Stimulated activated CD4-positive, alpha-beta T cell treated with anti-CD3 and anti-CD28 coated beads, Interleukin-15, amount 100 ng/mL, for 48 hours (primary cell): ENCODE results near the gene GALNT2.

Experiments
- DNase-seq, 2 donors: peaks; one replicate each; pipeline ENCODE4 v3.0.0-alpha.2; 2020; ENCODE audit warnings: low read depth in 2 of 2

GALNT2 gene

DNA sequence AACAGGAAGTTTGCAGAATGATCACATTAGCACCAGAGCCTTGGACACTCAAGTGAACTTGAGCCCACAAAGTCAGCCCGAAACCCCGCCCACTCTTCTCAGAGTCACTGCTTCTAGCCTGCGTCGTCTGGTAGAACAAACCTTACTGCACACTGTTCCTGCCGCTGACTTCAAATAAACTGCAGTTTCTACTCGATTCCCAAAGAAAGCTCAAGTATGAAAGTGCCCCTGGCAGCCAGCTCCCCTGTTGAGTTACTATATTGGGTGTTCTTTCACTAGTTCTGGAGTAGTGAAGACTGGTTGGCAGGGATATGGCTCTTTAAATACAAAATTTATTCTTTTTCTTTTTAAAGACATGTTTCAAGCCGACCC is 164.7 kb downstream of the GALNT2 start:
- DNase-seq = no peak

DNA sequence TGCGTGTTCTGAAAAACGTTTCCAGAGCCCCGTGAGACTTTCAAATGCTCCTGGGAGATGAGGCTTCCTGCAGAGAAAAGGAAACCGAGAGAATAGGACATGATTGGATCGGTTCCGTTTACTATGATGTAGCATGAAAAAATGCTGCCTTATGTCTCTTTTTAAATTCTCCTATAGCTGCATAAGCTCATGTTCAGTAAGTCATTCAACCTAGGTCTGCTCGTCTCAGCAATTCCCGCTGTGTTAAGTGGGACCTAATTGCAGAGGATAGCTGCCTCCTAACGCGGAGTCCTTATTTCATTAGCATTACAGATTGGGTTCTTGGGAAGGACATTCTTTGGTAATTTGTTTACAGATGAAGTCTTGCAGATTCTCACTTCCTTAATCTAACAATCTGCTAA is 165.3 kb downstream of the GALNT2 start:
- no peak for DNase-seq

DNA sequence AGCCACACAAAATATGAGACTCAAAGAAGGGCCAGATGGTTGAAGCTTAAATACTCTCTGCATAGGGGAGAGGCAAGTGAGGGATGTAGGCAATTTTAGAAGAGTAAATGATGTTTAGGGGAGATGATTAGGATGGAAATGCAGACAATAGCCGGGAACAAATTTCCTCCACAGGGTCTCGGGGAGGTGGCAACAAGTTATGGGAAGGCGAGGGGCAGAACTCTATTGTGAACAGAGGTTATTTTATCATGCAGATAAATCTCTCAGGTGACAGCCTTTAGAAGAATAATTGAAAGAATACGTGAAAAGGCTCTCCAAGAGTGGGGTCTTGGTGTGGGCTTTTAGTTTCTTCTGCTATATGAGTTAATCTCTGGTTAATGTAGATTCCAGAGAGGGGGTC is 166.7 kb downstream of the GALNT2 start:
- DNase-seq = no peak

DNA sequence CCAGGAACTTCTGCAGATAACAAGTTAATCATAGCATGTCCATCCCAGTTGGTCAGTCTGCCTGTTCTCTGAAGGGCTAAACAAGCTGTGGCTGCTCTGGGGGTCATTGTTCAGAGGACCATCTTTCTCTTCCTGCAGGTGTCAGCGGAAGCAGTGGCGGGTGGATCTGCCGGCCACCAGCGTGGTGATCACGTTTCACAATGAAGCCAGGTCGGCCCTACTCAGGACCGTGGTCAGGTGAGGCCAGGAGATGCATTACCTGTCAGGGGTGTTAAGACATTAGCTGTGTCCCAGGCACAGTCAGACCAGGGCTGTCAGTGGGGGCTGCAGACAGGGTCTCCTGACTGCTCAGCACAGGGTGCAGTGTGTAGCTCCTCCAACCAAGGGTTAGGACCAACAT is 168.8 kb downstream of the GALNT2 start:
- DNase-seq = no peak

DNA sequence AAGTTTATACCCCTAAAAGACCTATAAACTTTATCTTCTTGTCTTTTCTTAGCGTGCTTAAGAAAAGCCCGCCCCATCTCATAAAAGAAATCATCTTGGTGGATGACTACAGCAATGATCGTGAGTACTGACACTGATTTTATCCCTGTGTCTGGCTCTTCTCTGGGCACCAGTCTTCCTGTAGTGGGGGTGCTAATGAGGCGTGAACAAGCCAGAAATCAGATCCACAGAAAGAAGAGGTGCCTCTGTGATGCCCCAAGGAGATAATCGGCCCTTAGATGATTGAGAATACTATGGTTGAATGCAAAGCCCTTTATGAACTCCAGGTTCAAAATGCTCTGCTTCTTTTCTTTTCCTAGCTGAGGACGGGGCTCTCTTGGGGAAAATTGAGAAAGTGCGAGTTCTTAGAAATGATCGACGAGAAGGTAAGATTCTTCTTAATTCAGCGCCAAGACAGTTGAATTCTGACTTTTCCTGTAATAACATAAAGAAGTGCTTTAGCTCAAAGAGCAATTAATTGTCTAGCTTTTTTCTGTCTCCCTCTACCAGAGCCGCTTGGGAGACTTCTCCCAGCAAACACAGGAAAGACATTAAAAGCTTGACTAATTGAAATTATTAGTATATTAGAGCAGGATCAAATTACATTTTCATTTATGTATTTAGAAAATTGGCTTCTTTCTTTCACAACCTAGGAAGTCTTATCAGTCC is 169.4 kb downstream of the GALNT2 start:
- DNase-seq = no peak

DNA sequence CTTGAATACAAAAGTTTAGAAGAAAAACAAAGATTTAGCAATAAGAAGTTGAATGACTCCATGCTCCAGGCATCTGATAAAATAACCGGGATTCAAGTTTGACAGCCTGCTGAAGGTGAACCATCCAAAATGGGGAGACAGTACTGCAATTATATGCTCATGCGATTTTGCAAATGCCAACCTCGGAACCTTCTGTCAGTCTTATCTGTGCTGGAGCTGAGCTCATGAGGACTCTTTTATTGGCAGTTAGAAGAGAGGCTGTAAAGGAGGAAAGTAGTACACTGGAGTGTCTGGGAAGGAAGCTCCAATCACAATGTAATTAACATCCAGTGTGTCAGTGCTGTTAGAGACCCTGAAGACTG is 170.0 kb downstream of the GALNT2 start:
- no peak for DNase-seq

DNA sequence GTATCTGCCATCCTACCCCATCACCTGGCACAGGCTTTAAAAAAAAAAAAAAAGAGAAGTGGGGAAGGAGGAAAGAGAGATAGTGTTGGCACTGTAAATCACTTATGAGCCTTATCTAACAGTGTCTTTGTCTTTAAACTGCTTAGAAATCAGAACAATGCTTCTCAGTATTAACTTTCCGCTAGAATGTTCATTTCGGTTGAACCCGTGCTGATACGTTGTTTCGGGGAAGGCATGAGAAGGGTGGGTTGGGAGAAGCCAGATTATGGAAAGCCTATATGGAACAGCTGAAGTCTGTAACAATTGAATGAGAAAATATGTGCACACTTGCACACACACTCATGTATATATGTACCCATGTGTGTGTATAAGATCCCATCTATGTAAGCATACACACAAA is 170.8 kb downstream of the GALNT2 start:
- DNase-seq = no peak

DNA sequence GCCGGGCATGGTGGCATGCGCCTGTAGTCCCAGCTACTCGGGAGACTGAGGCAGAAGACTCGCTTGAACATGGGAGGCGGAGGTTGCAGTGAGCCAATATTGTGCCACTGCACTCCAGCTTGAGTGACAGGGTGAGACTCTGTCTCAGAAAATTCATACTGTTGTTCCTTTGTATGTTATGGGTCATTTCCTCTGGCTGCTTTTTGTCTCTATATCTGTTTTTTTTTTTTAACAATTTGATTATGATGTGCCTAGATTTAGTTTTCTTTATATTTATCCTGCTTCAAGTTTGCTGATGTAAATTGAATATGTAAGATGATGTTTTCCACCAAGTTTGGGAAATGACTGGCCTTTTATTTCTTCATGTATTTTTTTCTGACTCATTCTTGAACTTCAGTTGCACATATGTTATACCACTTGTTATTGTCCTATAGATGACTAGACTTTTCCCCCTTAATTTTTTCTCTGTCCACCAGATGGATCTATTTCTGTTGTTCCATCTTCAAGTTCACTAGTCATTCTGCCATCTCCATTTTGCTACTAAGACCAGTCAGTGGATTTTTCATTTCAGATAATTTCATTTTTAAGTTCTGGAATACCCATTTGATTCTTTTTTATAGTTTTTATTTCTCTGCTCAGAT is 173.5 kb downstream of the GALNT2 start:
- no peak for DNase-seq

DNA sequence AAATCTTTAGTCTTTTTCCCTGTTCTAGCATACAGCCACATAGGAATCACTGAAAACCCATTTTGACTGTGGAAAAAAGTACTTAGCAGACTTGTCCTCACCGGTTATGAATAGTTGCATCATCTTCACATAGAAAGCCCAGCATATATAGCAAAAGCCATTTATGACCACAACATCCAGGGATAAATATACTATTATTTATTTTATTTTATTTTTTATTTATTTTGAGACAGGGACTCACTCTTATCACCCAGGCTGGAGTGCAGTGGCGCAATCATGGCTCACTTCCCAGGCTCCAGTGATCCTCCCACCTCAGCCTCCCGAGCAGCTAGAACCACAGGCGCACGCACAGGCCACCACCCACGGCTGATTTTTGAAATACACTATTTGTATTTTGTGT is 175.3 kb downstream of the GALNT2 start:
- no peak for DNase-seq

DNA sequence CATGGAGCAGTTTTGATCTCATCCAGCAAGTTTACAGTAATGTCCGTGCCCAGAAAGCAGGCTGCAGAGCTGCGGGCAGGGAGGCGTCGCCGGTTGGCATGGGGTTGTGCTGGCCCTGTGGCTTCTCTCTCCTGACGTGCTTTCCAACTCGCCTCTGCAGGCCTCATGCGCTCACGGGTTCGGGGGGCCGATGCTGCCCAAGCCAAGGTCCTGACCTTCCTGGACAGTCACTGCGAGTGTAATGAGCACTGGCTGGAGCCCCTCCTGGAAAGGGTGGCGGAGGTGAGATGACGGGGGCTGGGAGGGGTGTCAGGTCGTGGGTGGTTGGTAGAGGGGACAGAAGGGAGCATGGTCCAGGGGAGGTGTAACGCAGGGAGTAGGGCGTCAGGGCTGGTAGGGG is 176.1 kb downstream of the GALNT2 start:
- DNase-seq = no peak

DNA sequence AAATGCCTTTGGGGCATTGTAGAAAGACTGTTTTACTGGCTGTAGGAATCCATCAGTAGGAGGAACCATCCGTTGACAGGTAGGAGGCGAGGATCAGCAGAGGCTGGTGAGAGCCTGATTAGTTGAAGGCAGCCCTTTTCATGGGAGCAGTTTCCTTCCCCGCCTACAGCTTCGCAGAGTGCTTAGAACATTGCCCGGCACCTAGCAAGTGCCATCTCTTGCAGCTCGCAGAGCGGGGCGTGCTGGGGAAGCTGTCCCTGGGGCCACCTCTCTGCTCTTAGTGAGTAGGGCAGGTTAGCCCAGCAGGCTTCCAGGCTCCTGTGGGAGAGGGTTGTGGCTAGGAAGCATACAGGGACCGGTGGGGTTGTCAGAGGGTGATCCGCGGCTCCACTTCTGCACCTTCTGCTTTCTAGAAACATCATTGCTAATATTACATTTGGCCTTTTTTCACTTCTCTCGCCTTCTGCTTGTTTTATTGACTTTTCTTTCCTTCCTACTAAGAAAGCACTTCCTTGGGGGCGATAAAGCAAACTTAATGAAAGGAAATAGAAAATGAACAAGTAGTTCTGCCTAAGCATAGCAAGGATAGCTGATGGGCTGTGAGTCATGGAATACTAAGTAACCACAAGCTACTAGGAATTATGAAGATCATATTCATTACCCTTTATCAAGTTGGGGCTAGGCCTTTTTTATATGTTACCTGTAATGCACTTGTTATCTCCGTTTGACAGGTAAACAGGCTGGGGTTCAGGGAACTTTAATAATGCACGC is 176.7 kb downstream of the GALNT2 start:
- no peak for DNase-seq

DNA sequence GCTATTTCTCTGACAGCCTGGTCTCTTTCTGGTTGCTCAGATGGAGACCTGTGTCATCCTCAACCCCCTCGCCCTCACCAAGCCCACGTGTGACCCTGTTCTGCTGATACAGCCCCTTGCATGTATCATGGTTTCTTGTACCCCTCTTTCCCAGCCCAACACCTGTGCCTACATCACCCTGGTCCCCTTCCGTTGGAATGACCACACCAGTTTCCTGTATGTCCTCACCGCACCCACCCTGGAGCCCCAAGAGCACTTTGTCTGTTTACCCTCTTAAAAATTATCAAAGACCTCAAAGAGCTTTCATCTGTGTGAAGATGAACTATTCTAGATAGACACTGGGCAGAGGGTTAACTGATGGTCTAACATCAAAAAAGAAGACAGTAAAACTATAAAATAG is 179.5 kb downstream of the GALNT2 start:
- no peak for DNase-seq

DNA sequence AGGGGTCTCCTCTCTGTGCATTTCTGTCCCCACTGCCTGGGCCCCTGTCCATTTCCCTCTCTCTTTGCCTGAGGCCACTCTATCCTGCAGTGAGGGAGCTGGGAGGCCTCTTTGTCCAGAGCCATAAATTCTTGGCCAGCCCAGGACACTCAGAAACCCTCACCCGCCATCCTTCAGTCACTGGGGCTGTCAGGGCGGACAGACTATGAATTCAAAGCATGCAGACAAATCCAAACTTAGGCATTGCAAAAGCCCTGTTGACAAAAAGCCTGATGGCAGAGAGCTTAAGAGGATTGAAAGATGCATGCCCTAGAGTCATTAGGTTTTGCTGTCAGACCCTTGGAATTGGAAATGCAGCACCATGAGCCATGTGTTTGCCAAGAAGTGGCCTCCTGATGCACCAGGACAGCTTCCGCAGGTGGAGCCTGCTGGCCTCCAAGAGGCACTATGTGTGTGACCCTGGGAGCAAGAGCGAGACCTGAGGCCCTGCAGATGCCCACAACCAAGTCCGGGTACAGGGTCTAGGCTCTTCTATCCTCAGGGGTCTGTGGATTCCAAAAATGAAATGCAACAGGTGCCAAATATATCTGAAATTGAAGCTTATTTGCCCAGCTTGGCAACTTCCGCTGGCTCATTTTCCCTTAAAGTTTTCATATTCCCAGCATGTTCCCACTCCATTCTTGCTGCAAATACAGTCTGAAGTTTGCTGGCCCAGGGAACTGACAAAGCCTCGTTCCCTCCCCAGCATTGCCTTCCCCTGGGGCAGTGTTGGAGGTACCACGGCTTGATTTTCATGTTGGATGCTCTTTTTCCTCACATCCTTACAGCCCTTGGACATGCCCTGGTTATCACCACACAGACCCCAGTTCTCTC is 181.2 kb downstream of the GALNT2 start:
- DNase-seq = no peak

DNA sequence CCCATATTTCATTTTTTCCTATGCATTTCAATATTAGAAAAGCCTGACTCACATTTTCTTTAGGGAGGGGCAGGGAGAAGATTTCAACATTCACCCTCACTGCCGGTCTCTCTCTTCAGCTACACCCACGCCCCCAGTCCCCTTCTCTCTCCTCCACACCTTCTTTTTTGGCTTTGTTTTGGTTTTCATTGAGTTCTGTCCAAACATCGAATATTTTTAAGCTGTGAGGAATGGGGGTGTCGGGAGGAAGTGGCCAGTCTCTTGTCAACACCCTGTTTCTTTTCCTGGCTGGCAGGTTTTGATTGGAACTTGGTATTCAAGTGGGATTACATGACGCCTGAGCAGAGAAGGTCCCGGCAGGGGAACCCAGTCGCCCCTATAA is 181.8 kb downstream of the GALNT2 start:
- no peak for DNase-seq

DNA sequence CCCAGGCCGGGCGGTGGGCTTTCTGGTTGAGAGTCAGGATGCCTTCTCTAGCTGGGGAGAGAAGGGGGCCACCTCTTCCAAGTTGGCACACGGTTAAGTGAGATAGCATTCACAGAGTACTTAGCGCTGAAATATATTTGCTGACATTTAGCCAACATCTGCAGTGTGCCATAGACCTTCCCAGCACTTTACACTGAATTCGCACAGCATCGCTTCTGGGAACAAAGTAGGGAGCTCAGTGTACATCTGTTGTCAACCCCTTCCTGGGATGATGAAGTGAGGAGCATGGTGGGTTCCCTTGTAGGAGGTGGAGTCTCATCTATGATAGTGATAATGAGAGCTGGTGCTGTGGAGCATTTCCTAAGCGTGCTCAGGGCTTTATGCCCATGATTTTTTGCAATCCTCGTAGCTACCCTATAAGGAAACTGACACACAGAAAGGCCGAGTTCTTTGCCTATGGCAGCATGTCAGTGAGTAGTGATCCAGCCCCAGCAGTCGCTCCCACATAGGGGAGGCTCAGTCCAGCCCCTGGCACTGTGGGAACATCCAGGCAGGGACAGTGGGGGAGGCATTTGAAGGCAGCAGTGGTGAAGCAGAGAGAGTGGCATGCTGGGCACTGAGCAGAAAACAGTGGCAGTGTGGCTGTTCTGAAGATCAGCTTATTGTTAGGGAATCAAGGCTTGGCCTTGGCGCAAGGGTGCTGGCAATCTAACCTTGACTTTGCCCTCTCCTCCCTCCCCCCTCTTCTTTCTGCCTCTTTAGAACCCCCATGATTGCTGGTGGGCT is 182.8 kb downstream of the GALNT2 start:
- DNase-seq = no peak

DNA sequence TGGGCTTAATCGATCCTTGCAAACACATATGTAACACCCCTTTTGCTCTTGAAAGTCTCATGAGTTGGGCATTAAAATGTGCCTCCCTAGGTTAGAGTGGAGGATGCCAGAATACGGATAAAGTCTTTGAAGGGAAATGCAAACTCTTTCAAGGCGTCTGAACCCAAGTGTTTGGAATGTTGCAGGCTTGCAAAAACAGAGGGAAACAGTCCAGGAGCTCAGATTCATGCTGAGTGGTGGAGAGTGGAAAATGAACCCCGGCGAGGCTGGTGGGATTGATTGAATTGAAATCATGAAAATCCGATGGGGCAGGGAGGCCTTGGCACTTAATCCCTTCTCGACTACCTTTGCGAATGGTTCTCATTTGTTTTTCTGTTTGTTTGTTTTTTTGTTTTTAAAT is 183.6 kb downstream of the GALNT2 start:
- DNase-seq = no peak

DNA sequence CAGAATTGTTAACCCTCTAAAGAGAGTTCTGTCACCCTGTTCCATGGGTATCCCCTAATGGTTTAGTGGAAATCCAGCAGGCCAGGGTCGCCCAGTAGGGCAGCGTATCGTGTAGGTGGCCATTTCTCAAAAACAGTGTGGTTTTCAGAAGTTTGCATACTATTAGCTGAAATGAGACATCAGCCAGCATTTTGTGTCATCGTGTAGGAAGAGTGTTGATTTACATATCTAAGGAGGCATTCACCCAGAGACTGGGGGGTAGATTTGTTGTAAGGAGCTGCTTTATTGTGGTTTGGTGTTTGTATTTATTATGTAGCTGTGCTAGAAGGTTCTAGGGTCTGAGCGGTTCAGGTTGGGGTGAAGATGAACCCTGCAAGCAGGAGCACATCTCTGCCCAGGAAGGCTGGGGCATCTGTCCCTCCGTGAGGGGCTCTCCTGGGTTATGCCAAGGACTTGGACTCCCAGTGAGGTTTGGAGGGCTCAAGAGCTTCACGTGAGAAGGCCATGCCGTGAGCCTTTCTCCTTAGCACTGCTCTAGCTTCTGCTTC is 184.7 kb downstream of the GALNT2 start:
- no peak for DNase-seq

DNA sequence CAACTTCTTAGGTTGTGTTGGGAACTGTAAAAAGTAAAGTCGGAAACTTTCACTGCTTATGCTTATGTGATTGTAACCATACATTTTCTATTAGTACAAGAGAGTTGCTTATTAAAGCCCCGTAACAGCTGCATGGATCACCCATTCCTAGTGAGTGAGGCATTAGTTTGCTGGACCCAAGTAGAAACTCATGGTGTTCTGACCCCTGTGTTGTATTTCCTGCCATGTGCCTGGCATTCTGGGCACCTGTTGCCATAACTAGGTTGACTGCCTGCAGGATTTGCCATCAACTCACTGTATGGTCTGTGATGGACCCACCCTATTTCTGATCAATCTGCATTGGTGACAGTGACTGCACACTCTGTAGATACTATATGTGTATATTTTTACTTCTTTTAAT is 186.1 kb downstream of the GALNT2 start:
- no peak for DNase-seq

DNA sequence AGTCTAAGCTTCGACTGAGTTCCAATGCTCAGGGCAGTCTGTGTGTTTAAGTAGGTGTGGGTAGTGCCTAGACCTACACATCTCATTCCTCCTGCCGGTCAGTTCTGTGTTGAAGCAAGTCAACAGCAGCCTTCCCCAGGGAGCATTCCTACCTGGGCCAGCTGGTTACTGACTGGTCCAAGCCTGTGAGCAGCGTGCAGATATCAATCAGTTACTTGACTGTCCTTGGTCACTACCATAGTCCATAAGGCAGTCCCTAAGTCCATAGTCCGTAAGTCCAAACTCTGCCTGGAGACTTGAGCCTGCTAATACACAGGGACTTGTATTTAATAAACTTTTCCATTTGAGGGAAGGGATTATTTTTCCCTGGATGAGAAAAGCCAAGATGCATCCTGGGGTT is 187.2 kb downstream of the GALNT2 start:
- no peak for DNase-seq

DNA sequence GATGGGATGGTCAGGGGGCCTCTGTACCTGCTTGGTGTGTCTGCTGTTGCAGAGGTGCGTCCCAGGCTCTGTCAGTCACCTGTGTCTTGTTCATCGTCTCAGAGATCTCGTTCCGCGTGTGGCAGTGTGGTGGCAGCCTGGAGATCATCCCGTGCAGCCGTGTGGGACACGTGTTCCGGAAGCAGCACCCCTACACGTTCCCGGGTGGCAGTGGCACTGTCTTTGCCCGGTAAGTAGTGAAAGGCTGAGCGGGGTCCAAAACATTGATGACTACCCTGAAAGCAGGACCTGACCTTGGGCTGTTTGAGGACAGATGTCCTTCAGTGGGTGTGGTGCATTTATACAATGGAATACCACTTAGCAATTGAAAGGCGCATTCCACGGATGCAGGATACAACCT is 188.1 kb downstream of the GALNT2 start:
- no peak for DNase-seq

DNA sequence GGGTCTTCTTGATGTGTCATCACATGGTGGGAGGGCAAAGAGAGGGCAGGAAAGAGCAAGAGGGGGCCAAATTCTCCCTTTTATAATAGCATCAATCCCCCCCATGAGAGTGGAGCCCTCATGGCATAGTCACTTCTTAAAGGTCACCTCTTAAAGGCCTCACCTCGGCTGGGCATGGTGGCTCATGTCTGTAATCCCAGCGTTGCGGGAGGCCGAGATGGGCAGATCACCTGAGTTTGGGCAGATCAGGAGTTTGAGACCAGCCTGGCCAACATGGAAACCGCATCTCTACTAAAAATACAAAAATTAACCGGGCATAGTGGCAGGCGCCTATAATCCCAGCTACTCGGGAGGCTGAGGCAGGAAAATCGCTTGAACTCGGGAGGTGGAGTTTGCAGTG is 189.0 kb downstream of the GALNT2 start:
- DNase-seq = no peak
